Caco-2 (cell line): Measurements from ENCODE around the gene LRRC52. TPM values are rescaled to one million over a fixed set of nuclear protein-coding genes. Genes with fewer than 3 reads are reported as not detected.

Experiments used
- BruUV-seq: library from RNA; stranded (reverse); fragments of 400-500 nt; replicated peaks from 2 replicates; lab custom pipeline; 2021; lab: Mats Ljungman, UMichigan
- CTCF ChIA-PET: fragments of 300-600 bp; sonication (Branson Sonifier 250); formaldehyde crosslinking; loops from one replicate; lab custom pipeline; 2022; ENCODE audit warnings: antibody characterized with exemption; lab: Charles Lee
- POLR2A ChIA-PET: fragments of 300-600 bp; sonication (Branson Sonifier 250); formaldehyde crosslinking; loops from one replicate; lab custom pipeline; 2022; ENCODE audit warnings: antibody characterized with exemption; lab: Charles Lee
- DNase-seq, 2 experiments: peaks; one replicate each; pipeline versions ENCODE4 v3.0.0 to v3.0.0-alpha.2; 2020 to 2022
- H3K27me3 ChIP-seq: replicated peaks from 2 replicates; pipeline ENCODE4 v1.6.0; 2011; ENCODE audit warnings: low read length; ENCODE audit not compliant: control insufficient read depth, insufficient read depth
- H3K36me3 ChIP-seq: 2 replicates; pipeline ENCODE4 v1.5.1; 2011; ENCODE audit warnings: low read length; ENCODE audit not compliant: control insufficient read depth, insufficient read depth
- H3K4me1 ChIP-seq: fragments of 250-450 bp; sonication (Bioruptor Pico); 2 replicates; pipeline ENCODE4 v1.5.1; 2020; ENCODE audit warnings: mild to moderate bottlenecking
- H3K4me3 ChIP-seq: 2 replicates; pipeline ENCODE4 v1.5.1; 2011; ENCODE audit warnings: low read depth, mild to moderate bottlenecking, control low read depth, low read length
- H3K9me3 ChIP-seq: fragments of 250-450 bp; sonication (Bioruptor Pico); 2 replicates; pipeline ENCODE4 v1.5.1; 2020; ENCODE audit warnings: mild to moderate bottlenecking, moderate library complexity
- H3K27ac Mint-ChIP-seq: one replicate; pipeline ENCODE4 v1.8.0; 2022; ENCODE audit warnings: mixed read lengths; ENCODE audit not compliant: unreplicated experiment
- H3K27me3 Mint-ChIP-seq: one replicate; pipeline ENCODE4 v1.8.0; 2022; ENCODE audit warnings: mixed read lengths; ENCODE audit not compliant: insufficient read depth, unreplicated experiment
- H3K36me3 Mint-ChIP-seq: one replicate; pipeline ENCODE4 v1.8.0; 2022; ENCODE audit warnings: mild to moderate bottlenecking, mixed read lengths; ENCODE audit not compliant: insufficient read depth, unreplicated experiment
- H3K4me1 Mint-ChIP-seq: one replicate; pipeline ENCODE4 v1.8.0; 2022; ENCODE audit warnings: low read depth, mixed read lengths; ENCODE audit not compliant: unreplicated experiment
- H3K4me3 Mint-ChIP-seq: one replicate; pipeline ENCODE4 v1.8.0; 2022; ENCODE audit warnings: mild to moderate bottlenecking, moderate library complexity, mixed read lengths; ENCODE audit not compliant: unreplicated experiment
- H3K9me3 Mint-ChIP-seq: one replicate; pipeline ENCODE4 v1.8.0; 2022; ENCODE audit warnings: mixed read lengths; ENCODE audit not compliant: unreplicated experiment
- intact Hi-C: fragments of 100-400 bp; cut with micrococcal nuclease; formaldehyde crosslinking; loops from one replicate; pipeline ENCODE4 v1.10.0; 2022; ENCODE audit not compliant: unreplicated experiment
- total RNA-seq: library from RNA; stranded (reverse); gene quantifications from 2 replicates; pipeline ENCODE4 v1.2.3, GENCODE V29; 2022
- TF ChIP-seq, protein P1 (sequence below), 2 experiments: fragments of 200-600 bp in 1 of 2; IDR thresholded peaks; 1 replicate in 1 of 2; 2 replicates in 1 of 2; pipeline versions ENCODE4 v1.5.1 to v1.8.0; 2011 to 2022; ENCODE audit warnings: antibody characterized with exemption in 1 of 2, control low read depth in 1 of 2, inconsistent platforms in 1 of 2, low read depth in 1 of 2, low read length in 1 of 2, mild to moderate bottlenecking in 1 of 2, moderate library complexity in 1 of 2; ENCODE audit not compliant: insufficient read depth in 1 of 2, severe bottlenecking in 1 of 2, unreplicated experiment in 1 of 2

Gene LRRC52
- total RNA-seq, 1 experiment from 2014 or later, result not detected

DNA sequence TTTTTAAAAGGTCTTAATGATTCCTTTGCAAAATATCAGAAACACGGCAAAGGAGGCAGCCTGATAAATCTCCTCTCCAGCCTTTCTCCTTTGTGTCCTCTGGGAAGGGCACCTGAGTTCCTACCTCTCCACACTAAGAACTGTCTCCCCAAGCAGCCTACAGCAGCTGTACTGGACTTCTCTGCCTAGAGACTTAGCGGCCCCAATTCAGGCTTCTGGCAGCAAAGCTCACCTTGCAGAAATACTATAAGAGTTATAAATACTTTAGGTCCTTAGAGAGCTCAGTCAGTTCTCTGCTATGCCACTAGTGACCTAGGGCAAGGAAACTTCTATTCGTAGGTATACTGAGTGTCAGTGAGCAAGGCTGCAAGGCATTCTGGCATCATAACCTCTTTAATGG, 33.9 kb downstream of the LRRC52 start:
- TF ChIP-seq, protein P1, sequence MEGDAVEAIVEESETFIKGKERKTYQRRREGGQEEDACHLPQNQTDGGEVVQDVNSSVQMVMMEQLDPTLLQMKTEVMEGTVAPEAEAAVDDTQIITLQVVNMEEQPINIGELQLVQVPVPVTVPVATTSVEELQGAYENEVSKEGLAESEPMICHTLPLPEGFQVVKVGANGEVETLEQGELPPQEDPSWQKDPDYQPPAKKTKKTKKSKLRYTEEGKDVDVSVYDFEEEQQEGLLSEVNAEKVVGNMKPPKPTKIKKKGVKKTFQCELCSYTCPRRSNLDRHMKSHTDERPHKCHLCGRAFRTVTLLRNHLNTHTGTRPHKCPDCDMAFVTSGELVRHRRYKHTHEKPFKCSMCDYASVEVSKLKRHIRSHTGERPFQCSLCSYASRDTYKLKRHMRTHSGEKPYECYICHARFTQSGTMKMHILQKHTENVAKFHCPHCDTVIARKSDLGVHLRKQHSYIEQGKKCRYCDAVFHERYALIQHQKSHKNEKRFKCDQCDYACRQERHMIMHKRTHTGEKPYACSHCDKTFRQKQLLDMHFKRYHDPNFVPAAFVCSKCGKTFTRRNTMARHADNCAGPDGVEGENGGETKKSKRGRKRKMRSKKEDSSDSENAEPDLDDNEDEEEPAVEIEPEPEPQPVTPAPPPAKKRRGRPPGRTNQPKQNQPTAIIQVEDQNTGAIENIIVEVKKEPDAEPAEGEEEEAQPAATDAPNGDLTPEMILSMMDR (IDR thresholded peaks at IDR 0.05; ENCODE audit: insufficient read depth in 1 of 2, low read depth in 1 of 2, low read length in 1 of 2, severe bottlenecking in 1 of 2, unreplicated experiment in 1 of 2), result no peak
- Mint-ChIP-seq H3K4me1 (no peaks in the 10 kb centered on the region), H3K9me3 (no peaks in the 10 kb centered on the region), H3K27me3 (peaks cover 6% of the 10 kb centered on the region), H3K36me3 (no peaks in the 10 kb centered on the region), H3K4me3 (no peak overlapping the region), H3K27ac (no peak overlapping the region)
- Histone ChIP-seq H3K27me3 (no peaks in the 10 kb centered on the region), H3K4me1 (no peaks in the 10 kb centered on the region), H3K36me3 (no peaks in the 10 kb centered on the region), H3K4me3 (no peak overlapping the region), H3K9me3 (no peaks in the 10 kb centered on the region; the same call in 1 of the 2 replicates)
- DNase-seq, result no peak
- no TSS peak for BruUV-seq
- POLR2A ChIA-PET, result no interaction called here
- CTCF ChIA-PET, result interaction anchor here (1.4 kb wide), 1 partner anchor 15 kb away, joined by 3 read pairs; no protein-coding TSS in a partner anchor
- intact Hi-C loops, result loop anchor here (5.0 kb wide), 1 partner anchor 105 kb away; no protein-coding TSS in a partner anchor

DNA sequence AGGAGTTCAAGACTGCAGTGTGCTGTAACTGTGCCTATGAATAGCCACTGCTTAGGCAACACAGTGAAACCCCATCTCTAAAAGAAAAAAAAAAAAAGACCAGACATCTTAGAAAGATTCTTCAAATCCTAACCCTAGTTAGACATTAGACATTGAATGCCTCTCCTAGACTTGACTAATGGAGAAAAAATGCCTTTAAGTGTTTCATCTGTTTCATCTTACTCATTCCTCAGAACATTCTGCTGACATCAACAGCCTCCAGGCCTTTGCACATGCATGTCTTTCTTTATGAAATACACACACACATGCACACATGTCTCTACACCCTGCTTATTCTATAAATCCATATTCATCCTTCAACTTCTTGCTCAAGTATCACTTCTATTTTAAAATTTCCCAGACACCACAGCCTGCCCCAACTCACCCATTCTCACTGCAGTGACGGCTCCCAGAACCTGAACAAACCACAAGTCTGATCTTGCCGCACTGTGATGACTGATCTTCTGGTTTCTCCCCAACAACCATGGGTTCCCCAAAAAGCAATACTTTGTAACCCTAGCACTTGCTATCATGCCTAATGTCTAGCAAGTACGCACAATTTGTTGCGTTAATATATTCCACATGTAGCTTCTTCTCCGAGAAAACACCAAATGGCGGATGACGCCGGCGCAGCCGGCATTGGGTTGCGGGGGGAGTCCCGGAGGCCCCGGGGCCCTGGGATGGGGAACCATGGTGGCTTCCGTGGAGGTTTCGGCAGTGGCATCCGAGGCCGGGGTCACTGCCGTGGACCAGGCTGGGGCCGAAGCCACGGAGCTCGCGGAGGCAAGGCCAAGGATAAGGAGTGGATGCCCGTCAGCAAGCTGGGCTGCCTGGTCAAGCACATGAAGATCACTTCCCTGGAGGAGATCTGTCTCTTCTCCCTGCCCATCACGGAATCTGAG, 37.4 kb downstream of the LRRC52 start:
- Histone ChIP-seq H3K27me3 (no peaks in the 10 kb centered on the region), H3K4me1 (no peaks in the 10 kb centered on the region), H3K4me3 (no peak overlapping the region), H3K36me3 (no peaks in the 10 kb centered on the region), H3K9me3 (no peaks in the 10 kb centered on the region)
- Mint-ChIP-seq H3K27ac (no peak overlapping the region), H3K36me3 (no peaks in the 10 kb centered on the region), H3K4me1 (no peaks in the 10 kb centered on the region), H3K4me3 (no peak overlapping the region), H3K27me3 (peaks cover 6% of the 10 kb centered on the region), H3K9me3 (no peaks in the 10 kb centered on the region)
- POLR2A ChIA-PET, result no interaction called here
- no TSS peak for BruUV-seq
- intact Hi-C loops, result no loop called here
- TF ChIP-seq, protein P1 (IDR thresholded peaks at IDR 0.05; ENCODE audit: insufficient read depth in 1 of 2, low read depth in 1 of 2, low read length in 1 of 2, severe bottlenecking in 1 of 2, unreplicated experiment in 1 of 2), result no peak
- no peak for DNase-seq
- CTCF ChIA-PET, result no interaction called here

- DNase-seq, result no peak
- no TSS peak for BruUV-seq
- no peak overlapping the region for H3K4me3 ChIP-seq
- CTCF ChIA-PET, result no interaction called here
- no peaks in the 10 kb centered on the region for H3K27me3 ChIP-seq
- no peaks in the 10 kb centered on the region for H3K4me1 Mint-ChIP-seq
- no peaks in the 10 kb centered on the region for H3K4me1 ChIP-seq
- no peak overlapping the region for H3K4me3 Mint-ChIP-seq
- intact Hi-C loops, result no loop called here
- TF ChIP-seq, protein P1 (IDR thresholded peaks at IDR 0.05; ENCODE audit: insufficient read depth in 1 of 2, low read depth in 1 of 2, low read length in 1 of 2, severe bottlenecking in 1 of 2, unreplicated experiment in 1 of 2), result no peak
- H3K9me3 Mint-ChIP-seq, result no peaks in the 10 kb centered on the region
- H3K27me3 Mint-ChIP-seq, result peaks cover 8% of the 10 kb centered on the region
- H3K36me3 ChIP-seq, result no peaks in the 10 kb centered on the region
- no peaks in the 10 kb centered on the region for H3K36me3 Mint-ChIP-seq
- H3K9me3 ChIP-seq, result no peaks in the 10 kb centered on the region
- H3K27ac Mint-ChIP-seq, result no peak overlapping the region
- POLR2A ChIA-PET, result no interaction called here
Measured at GRCh38 chr1:165581926-165582325, 38.1 kb downstream of the LRRC52 start.
